K562 (cell line): ENCODE results near the gene RNF19B.

Source experiments
- ATF4 ChIP-seq: fragments of 450-650 bp; formaldehyde crosslinking; IDR thresholded peaks from 2 replicates; pipeline ENCODE4 v1.4.0; 2022; ENCODE audit warnings: mild to moderate bottlenecking, moderate library complexity
- CTCF ChIP-seq, 3 experiments: IDR thresholded peaks in 2 of 3; conservative IDR thresholded peaks in 1 of 3; 2 replicates each; pipeline ENCODE4 v1.5.1; 2011 to 2012; ENCODE audit warnings: low read length in 3 of 3, mild to moderate bottlenecking in 3 of 3, control low read depth in 2 of 3, improper control_type of control experiment in 1 of 3, inconsistent platforms in 1 of 3, low read depth in 1 of 3, mixed read lengths in 1 of 3, moderate library complexity in 1 of 3; ENCODE audit not compliant: insufficient read depth in 2 of 3
- JUN ChIP-seq, 2 experiments: sonication (generic) in 1 of 2; formaldehyde crosslinking in 1 of 2; IDR thresholded peaks; 2 replicates each; pipeline versions ENCODE4 v1.6.1 to v1.8.0; 2012 to 2022; ENCODE audit warnings: borderline replicate concordance in 2 of 2, mild to moderate bottlenecking in 2 of 2, improper control_type of control experiment in 1 of 2, low read depth in 1 of 2, low read length in 1 of 2, missing genetic modification reagents in 1 of 2
- MTA3 ChIP-seq: fragments of 450-650 bp; formaldehyde crosslinking; IDR thresholded peaks from 2 replicates; pipeline ENCODE4 v1.6.1; 2017; ENCODE audit warnings: mild to moderate bottlenecking, borderline replicate concordance

GRCh38 chr1:32981003-32981901, 16.6 kb upstream of the RNF19B start:
- TF ChIP-seq MTA3, result peak; percentile 67; the same call in 1 of the 2 replicates
- TF ChIP-seq JUN (IDR thresholded peaks at IDR 0.05; ENCODE audit: borderline replicate concordance, low read depth, low read length), result peak; percentile 37; the same call in 1 of the 2 replicates
- TF ChIP-seq JUN (CRISPR knock-in tag; IDR thresholded peaks at IDR 0.05; ENCODE audit: borderline replicate concordance), result no peak
- no peak for TF ChIP-seq CTCF (IDR thresholded peaks at IDR 0.05 in 2 of 3, conservative IDR thresholded peaks at IDR 0.05 in 1 of 3; ENCODE audit: insufficient read depth in 2 of 3, low read depth in 1 of 3, low read length in 3 of 3)
- TF ChIP-seq ATF4, result no peak
